Lung (tissue), 12 donors: ENCODE data around the gene DGKQ. TPM values are rescaled to one million over a fixed set of nuclear protein-coding genes. Genes with fewer than 3 reads are reported as not detected.
A peak's percentile ranks its signal among the peaks of the same experiment; 100 is the strongest.

Experiments used
- ATAC-seq: fragments of 200-7000 bp; cut with Tn5 transposase; one replicate; pipeline ENCODE4 v1.9.1; 2020; ENCODE audit warnings: moderate number of reproducible peaks; ENCODE audit not compliant: insufficient read depth, low FRiP score
- DNase-seq, 3 donors: peaks; one replicate each; pipeline ENCODE4 v3.0.0-alpha.2; 2013 to 2017
- H3K27ac ChIP-seq, 2 donors: one replicate each; pipeline ENCODE4 v1.5.1; 2013; ENCODE audit warnings: mild to moderate bottlenecking in 2 of 2, moderate library complexity in 2 of 2, control low read depth in 1 of 2, inconsistent platforms in 1 of 2, low read depth in 1 of 2, low read length in 1 of 2
- H3K27me3 ChIP-seq, 3 donors: one replicate each; pipeline ENCODE4 v1.5.1; 2013; ENCODE audit warnings: low read length in 2 of 3; ENCODE audit not compliant: control insufficient read depth in 3 of 3, insufficient read depth in 3 of 3
- H3K36me3 ChIP-seq, 4 donors: one replicate each; pipeline ENCODE4 v1.5.1; 2013; ENCODE audit warnings: low read length in 4 of 4, mild to moderate bottlenecking in 1 of 4, moderate library complexity in 1 of 4; ENCODE audit not compliant: control insufficient read depth in 4 of 4, insufficient read depth in 4 of 4
- H3K4me1 ChIP-seq, 5 donors: one replicate each; pipeline ENCODE4 v1.5.1; 2013; ENCODE audit warnings: low read length in 5 of 5, mild to moderate bottlenecking in 2 of 5, moderate library complexity in 1 of 5; ENCODE audit not compliant: control insufficient read depth in 5 of 5, insufficient read depth in 5 of 5
- H3K4me3 ChIP-seq: one replicate; pipeline ENCODE4 v1.5.1; 2013; ENCODE audit warnings: mild to moderate bottlenecking, control low read depth, moderate library complexity
- H3K9ac ChIP-seq, 2 donors: one replicate each; pipeline ENCODE4 v1.5.1; 2013; ENCODE audit warnings: low read length in 2 of 2, control low read depth in 1 of 2; ENCODE audit not compliant: insufficient read depth in 1 of 2
- H3K9me3 ChIP-seq, 4 donors: one replicate each; pipeline ENCODE4 v1.5.1; 2013; ENCODE audit warnings: low read length in 3 of 4, mild to moderate bottlenecking in 1 of 4, moderate library complexity in 1 of 4; ENCODE audit not compliant: control insufficient read depth in 4 of 4, insufficient read depth in 3 of 4
- CTCF ChIP-seq: IDR thresholded peaks from 2 replicates; pipeline ENCODE4 v1.5.1; 2012; ENCODE audit warnings: mild to moderate bottlenecking; ENCODE audit errors: control extremely low read depth, extremely low read depth
- WGBS, 2 donors: extraction: QIAGEN DNeasy Blood & Tissue Kit; methylation state at CpG; one replicate each; pipeline ENCODE4 v1.1.7; 2013; 5-methylcytosine and 5-hydroxymethylcytosine counted together
- polyA plus RNA-seq, 2 donors: library from polyadenylated mRNA; stranded (reverse); fragments of 200-250 nt; gene quantifications; one replicate each; pipeline ENCODE4 v1.2.1, GENCODE V29; 2013
- total RNA-seq, 2 donors: library from RNA; depleted of rRNA in 1 of 2; stranded (reverse); fragments of >200 nt in 1 of 2; gene quantifications; one replicate each; pipeline ENCODE4 v1.2.1, GENCODE V29; 2014 to 2021
- donor health status: control.
- donor health status: control.
- donor health status: Bipolar disorder and iron deficiency.
- donor health status: healthy.
- donor health status: DM: yes; HTN: yes; CAD: no.

DGKQ gene
- total and polyA plus RNA-seq, 4 donors = 5.9 to 19.1 (median 8.4) TPM

DNA sequence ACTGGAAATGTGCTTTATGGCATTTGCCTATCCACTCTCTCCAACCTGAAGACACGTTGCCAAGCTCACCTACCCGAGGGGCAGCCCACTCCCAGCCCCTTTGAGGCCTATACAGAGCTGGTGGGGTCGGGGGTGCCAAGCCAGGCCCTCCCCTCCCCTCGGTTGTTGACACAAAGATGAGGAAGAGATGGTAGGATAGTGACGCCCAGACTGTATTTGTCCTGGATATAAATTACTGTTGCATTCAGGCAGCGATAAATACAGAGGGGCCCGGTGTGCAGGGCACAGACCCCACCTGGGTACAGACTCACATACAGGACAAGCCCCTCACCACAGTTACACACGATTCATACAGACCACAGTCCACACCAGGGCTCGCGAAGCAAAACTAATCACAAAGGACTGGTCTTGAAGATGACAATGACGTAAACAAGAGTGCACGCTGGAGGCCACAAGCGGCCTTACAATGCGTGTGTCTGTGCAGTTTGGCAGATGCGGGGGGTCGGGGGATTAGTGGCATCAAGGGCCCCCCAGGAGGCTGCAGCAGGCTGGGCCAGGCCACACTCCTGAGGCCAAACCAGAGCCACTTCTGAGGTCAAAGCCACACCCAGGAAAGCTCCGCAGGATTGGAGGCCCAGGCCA lies 14.6 kb downstream of the DGKQ start:
- Histone ChIP-seq H3K27me3 (no peaks in the 10 kb centered on the region), H3K4me3 (no peak overlapping the region), H3K27ac (no peak overlapping the region), H3K36me3 (peaks cover 0 to 56% (median 4%) of the 10 kb centered on the region in 4 donors), H3K9ac (no peak overlapping the region), H3K4me1 (no peaks in the 10 kb centered on the region), H3K9me3 (no peaks in the 10 kb centered on the region)
- DNase-seq (peak in 1 of 3 donors; percentile 6), ATAC-seq (no peak)
- WGBS, 2 donors = 86 to 88% methylated on average over 17 of the region's 17 CpGs
- TF ChIP-seq CTCF = no peak

DNA sequence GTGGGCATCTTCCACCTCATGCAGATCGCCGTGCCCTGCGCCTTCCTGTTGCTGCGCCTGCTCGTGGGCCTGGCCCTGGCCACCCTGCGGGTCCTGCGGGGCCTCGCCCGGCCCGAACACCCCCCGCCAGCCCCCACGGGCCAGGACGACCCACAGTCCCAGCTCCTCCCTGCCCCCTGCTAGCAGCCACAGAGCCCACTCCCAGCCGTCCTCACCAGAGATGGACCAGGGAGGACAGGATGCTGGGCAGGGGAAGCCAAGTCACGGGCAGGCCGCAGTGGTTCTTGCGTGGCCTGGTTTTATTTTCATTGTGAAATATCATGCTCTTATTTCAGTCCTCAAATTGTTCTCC lies 15.1 kb downstream of the DGKQ start:
- TF ChIP-seq CTCF = no peak
- H3K9me3 ChIP-seq = no peaks in the 10 kb centered on the region
- no peak overlapping the region for H3K9ac ChIP-seq
- no peak overlapping the region for H3K4me3 ChIP-seq
- 93 to 94% methylated on average over 17 of the region's 17 CpGs for WGBS, 2 donors
- no peak overlapping the region for H3K27ac ChIP-seq
- H3K4me1 ChIP-seq = no peaks in the 10 kb centered on the region
- DNase-seq (peak in 1 of 3 donors; percentile 9), ATAC-seq (no peak)
- peaks cover 0 to 59% (median 4%) of the 10 kb centered on the region in 4 donors for H3K36me3 ChIP-seq
- no peaks in the 10 kb centered on the region for H3K27me3 ChIP-seq

- Histone ChIP-seq H3K4me3 (no peak overlapping the region), H3K9ac (no peak overlapping the region), H3K36me3 (peaks cover 0 to 60% (median 4%) of the 10 kb centered on the region in 4 donors), H3K27me3 (no peaks in the 10 kb centered on the region), H3K27ac (no peak overlapping the region), H3K4me1 (no peaks in the 10 kb centered on the region), H3K9me3 (no peaks in the 10 kb centered on the region)
- ATAC-seq (no peak), DNase-seq (peak in 1 of 3 donors; percentile 5)
- no peak for TF ChIP-seq CTCF
- WGBS, 2 donors = 94 to 96% methylated on average over 45 of the region's 45 CpGs
Observed at GRCh38 chr4:957581-958313, 15.6 kb downstream of the DGKQ start.
